HFF-Myc (cell line): Measurements from ENCODE around the gene PCDHB16.
"Not testable (repeated sequence)": the region's sequence is repeated elsewhere in the genome, so short reads cannot be mapped to it uniquely, and the experiment has no call there.

Source experiments
- DNase-seq: peaks from one replicate; pipeline ENCODE4 v3.0.0-alpha.2; 2011; ENCODE audit warnings: low read depth; ENCODE audit errors: extremely low read depth
- H3K4me3 ChIP-seq: replicated peaks from 2 replicates; pipeline ENCODE4 v1.5.1; 2011; ENCODE audit warnings: low read depth, mild to moderate bottlenecking, control low read depth, low read length
- CTCF ChIP-seq: IDR thresholded peaks from 2 replicates; pipeline ENCODE4 v1.5.1; 2012; ENCODE audit warnings: mild to moderate bottlenecking, low read depth, low read length, control low read depth; ENCODE audit errors: missing control alignments

PCDHB16 gene

GRCh38 chr5:141199359-141200235, 17.4 kb downstream of the PCDHB16 start, which contains the start of gene PCDHB11:
Gene PCDHB11, plus strand, starts transcription at chr5:141199627. Its CDS starts 148 bp downstream, at chr5:141199775.
- DNase-seq: no peak
- no peak within 1 kb of the TSS for H3K4me3 ChIP-seq
- no peak for TF ChIP-seq CTCF

GRCh38 chr5:141201126-141201525, 18.9 kb downstream of the PCDHB16 start:
- DNase-seq, H3K4me3 ChIP-seq: not testable (repeated sequence)

GRCh38 chr5:141201646-141202045, 19.5 kb downstream of the PCDHB16 start:
- not testable (repeated sequence) for DNase-seq, H3K4me3 ChIP-seq

GRCh38 chr5:141208478-141208877, 26.3 kb downstream of the PCDHB16 start, which contains the start of gene PCDHB12:
Gene PCDHB12, plus strand, starts transcription at chr5:141208719. Its CDS starts 189 bp downstream, at chr5:141208908.
- DNase-seq: no peak
- no peak within 1 kb of the TSS for H3K4me3 ChIP-seq
- TF ChIP-seq CTCF: no peak

- DNase-seq, H3K4me3 ChIP-seq: not testable (repeated sequence)
These were observed 28.1 kb downstream of the PCDHB16 start for GRCh38 chr5:141210281-141210680.

GRCh38 chr5:141210849-141211248, 28.7 kb downstream of the PCDHB16 start:
- not testable (repeated sequence) for DNase-seq, H3K4me3 ChIP-seq

- H3K4me3 ChIP-seq, DNase-seq: not testable (repeated sequence)
These were observed 31.6 kb downstream of the PCDHB16 start, which contains the start of gene PCDHB13 for GRCh38 chr5:141213656-141214339. Gene PCDHB13, plus strand, starts transcription at chr5:141213919. Its CDS starts 205 bp downstream, at chr5:141214124.

- H3K4me3 ChIP-seq, DNase-seq: not testable (repeated sequence)
These were observed 32.4 kb downstream of the PCDHB16 start for GRCh38 chr5:141214583-141214982.

- not testable (repeated sequence) for H3K4me3 ChIP-seq, DNase-seq
These were observed 33.3 kb downstream of the PCDHB16 start for GRCh38 chr5:141215504-141215903.

GRCh38 chr5:141216035-141216434, 33.8 kb downstream of the PCDHB16 start:
- not testable (repeated sequence) for H3K4me3 ChIP-seq, DNase-seq

- DNase-seq: no peak
- no peak for TF ChIP-seq CTCF
- 0 out of 2 replicates have a peak within 1 kb of the TSS, but pooled peaks have one; percentile 5 for H3K4me3 ChIP-seq
These were observed 41.1 kb downstream of the PCDHB16 start, which contains the start of gene PCDHB14 for GRCh38 chr5:141223112-141223783. Gene PCDHB14, plus strand, starts transcription at chr5:141223343. Its CDS starts 163 bp downstream, at chr5:141223506.

GRCh38 chr5:141224844-141225243, 42.7 kb downstream of the PCDHB16 start:
- DNase-seq, H3K4me3 ChIP-seq: not testable (repeated sequence)

- H3K4me3 ChIP-seq, DNase-seq: not testable (repeated sequence)
These were observed 43.2 kb downstream of the PCDHB16 start for GRCh38 chr5:141225421-141225820.
